ENCODE results near the gene UTS2. TPM values are rescaled to one million over a fixed set of nuclear protein-coding genes. Genes with fewer than 3 reads are reported as not detected.

The UTS2 gene
- total and polyA plus RNA-seq, 2 of the 4 experiments (the other 2 are of a cell fraction), result not detected

DNA sequence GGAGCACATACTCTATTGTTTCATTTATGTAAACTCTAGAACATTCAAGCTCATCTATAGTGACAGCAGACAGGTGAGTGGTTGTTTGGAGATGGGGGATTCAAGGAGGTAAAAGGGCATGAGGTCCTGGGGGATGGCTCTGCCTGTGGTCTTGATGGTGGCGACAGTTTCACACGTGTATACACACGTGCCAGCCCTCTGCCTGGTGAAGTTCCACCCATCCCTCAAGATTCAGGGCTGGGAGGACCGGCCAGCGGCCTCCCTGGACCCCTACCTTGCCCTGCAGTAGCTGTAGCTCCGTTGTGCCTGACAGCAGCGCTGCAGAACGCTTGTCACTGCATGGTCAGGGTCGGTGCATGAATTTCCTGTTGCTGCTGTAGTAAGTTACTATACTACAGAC is 38.9 kb upstream of the UTS2 start:
- H2BK15ac ChIP-seq (ENCODE audit: low read depth, low read length), result no peak overlapping the region
- peaks cover 2% of the 10 kb centered on the region for H3K4me1 ChIP-seq (ENCODE audit: control insufficient read depth, insufficient read depth, low read length)
- H2BK5ac ChIP-seq (ENCODE audit: low read depth, low read length, poor library complexity, severe bottlenecking), result no peak overlapping the region
- no peak overlapping the region for H3K23ac ChIP-seq (ENCODE audit: low read depth, low read length)
- no peak overlapping the region for H2BK120ac ChIP-seq (ENCODE audit: low read depth, low read length)
- H4K5ac ChIP-seq (ENCODE audit: low read depth, low read length), result no peak overlapping the region
- H3K4me3 ChIP-seq (ENCODE audit: insufficient read depth, low read depth, low read length), result no peak overlapping the region
- POLR2A ChIA-PET (ENCODE audit: unreplicated experiment), result no interaction called here
- H3K27ac ChIP-seq (ENCODE audit: insufficient read depth, low read length), result no peak overlapping the region
- CTCF ChIA-PET, result no interaction called here
- no TSS peak for BruUV-seq (replicated peaks)
- H3K14ac ChIP-seq (replicated peaks; ENCODE audit: low read depth, low read length), result no peak overlapping the region
- no peak overlapping the region for H2AK9ac ChIP-seq (replicated peaks; ENCODE audit: low read depth, low read length, poor library complexity)
- ATAC-seq (ENCODE audit: low read depth) (no peak), DNase-seq (no peak)
- H3K9ac ChIP-seq (ENCODE audit: low read depth, low read length), result no peak overlapping the region
- dilution Hi-C loops (cut with HindIII; ENCODE audit: low sequenced_read_pairs, unreplicated experiment) (no loop called here), intact Hi-C loops (cut with micrococcal nuclease) (no loop called here), in situ Hi-C loops (cut with MboI; ENCODE audit: low sequenced_read_pairs) (no loop called here)
- no peaks in the 10 kb centered on the region for H4K20me1 ChIP-seq (ENCODE audit: insufficient read depth, low read length)
- peak overlapping the region; percentile 67 for H2AFZ ChIP-seq (replicated peaks; ENCODE audit: low read length, poor library complexity)
- WGBS, 2 experiments (ENCODE audit: extremely low coverage in 2 of 2, insufficient read length in 1 of 2), result 65% methylated on average over 8 of the region's 9 CpGs; no CpG with 5 or more reads in 1 of the 2 experiments
- no peak overlapping the region for H3K4ac ChIP-seq (ENCODE audit: low read depth, low read length)
- no peaks in the 10 kb centered on the region for H3K79me1 ChIP-seq (ENCODE audit: low read depth in 1 of 2, low read length in 2 of 2)
- no peaks in the 10 kb centered on the region; the same call in 1 of the 2 replicates for H3K9me1 ChIP-seq (ENCODE audit: insufficient read depth, low read length)
- no peaks in the 10 kb centered on the region for H3K36me3 ChIP-seq (ENCODE audit: control insufficient read depth, insufficient read depth, low read length)
- no peak overlapping the region for H2BK20ac ChIP-seq (ENCODE audit: low read depth, low read length)
- no peaks in the 10 kb centered on the region for H3K9me3 ChIP-seq (ENCODE audit: control insufficient read depth, insufficient read depth, low read length)
- no peak overlapping the region for H3K18ac ChIP-seq (ENCODE audit: low read depth, low read length)
- no peak for TF ChIP-seq RCOR1 (IDR thresholded peaks at IDR 0.05; ENCODE audit: insufficient replicate concordance, low read length)
- TF ChIP-seq, protein P1, sequence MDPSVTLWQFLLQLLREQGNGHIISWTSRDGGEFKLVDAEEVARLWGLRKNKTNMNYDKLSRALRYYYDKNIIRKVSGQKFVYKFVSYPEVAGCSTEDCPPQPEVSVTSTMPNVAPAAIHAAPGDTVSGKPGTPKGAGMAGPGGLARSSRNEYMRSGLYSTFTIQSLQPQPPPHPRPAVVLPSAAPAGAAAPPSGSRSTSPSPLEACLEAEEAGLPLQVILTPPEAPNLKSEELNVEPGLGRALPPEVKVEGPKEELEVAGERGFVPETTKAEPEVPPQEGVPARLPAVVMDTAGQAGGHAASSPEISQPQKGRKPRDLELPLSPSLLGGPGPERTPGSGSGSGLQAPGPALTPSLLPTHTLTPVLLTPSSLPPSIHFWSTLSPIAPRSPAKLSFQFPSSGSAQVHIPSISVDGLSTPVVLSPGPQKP (IDR thresholded peaks at IDR 0.05; ENCODE audit: borderline replicate concordance, low read depth, low read length), result no peak
- TF ChIP-seq, protein P2, sequence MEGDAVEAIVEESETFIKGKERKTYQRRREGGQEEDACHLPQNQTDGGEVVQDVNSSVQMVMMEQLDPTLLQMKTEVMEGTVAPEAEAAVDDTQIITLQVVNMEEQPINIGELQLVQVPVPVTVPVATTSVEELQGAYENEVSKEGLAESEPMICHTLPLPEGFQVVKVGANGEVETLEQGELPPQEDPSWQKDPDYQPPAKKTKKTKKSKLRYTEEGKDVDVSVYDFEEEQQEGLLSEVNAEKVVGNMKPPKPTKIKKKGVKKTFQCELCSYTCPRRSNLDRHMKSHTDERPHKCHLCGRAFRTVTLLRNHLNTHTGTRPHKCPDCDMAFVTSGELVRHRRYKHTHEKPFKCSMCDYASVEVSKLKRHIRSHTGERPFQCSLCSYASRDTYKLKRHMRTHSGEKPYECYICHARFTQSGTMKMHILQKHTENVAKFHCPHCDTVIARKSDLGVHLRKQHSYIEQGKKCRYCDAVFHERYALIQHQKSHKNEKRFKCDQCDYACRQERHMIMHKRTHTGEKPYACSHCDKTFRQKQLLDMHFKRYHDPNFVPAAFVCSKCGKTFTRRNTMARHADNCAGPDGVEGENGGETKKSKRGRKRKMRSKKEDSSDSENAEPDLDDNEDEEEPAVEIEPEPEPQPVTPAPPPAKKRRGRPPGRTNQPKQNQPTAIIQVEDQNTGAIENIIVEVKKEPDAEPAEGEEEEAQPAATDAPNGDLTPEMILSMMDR (conservative IDR thresholded peaks at IDR 0.05; ENCODE audit: low read depth, low read length), result no peak
- TF ChIP-seq CEBPB (IDR thresholded peaks at IDR 0.05; ENCODE audit: low read depth, low read length), result no peak
- TF ChIP-seq NFE2L2 (IDR thresholded peaks at IDR 0.05; ENCODE audit: low read depth, low read length), result no peak
- TF ChIP-seq BHLHE40 (IDR thresholded peaks at IDR 0.05; ENCODE audit: low read depth, low read length), result no peak
- TF ChIP-seq RAD21 (IDR thresholded peaks at IDR 0.05; ENCODE audit: low read length), result no peak
- no peak for TF ChIP-seq FOS (IDR thresholded peaks at IDR 0.05; ENCODE audit: low read depth, low read length)
- no peak for TF ChIP-seq MXI1 (IDR thresholded peaks at IDR 0.05; ENCODE audit: borderline replicate concordance, low read depth, low read length)
- TF ChIP-seq MAZ (IDR thresholded peaks at IDR 0.05; ENCODE audit: borderline replicate concordance, low read depth, low read length), result no peak
- TF ChIP-seq POLR2A (IDR thresholded peaks at IDR 0.05; ENCODE audit: low read depth, low read length), result no peak
- TF ChIP-seq RFX5 (IDR thresholded peaks at IDR 0.05; ENCODE audit: low read depth, low read length), result no peak
- no peak for TF ChIP-seq CHD1 (IDR thresholded peaks at IDR 0.05; ENCODE audit: low read depth, low read length)
- TF ChIP-seq SMC3 (IDR thresholded peaks at IDR 0.05; ENCODE audit: low read depth, low read length), result no peak
- no peak for TF ChIP-seq MAFK (IDR thresholded peaks at IDR 0.05; ENCODE audit: low read depth, low read length)
- TF ChIP-seq, protein P3, sequence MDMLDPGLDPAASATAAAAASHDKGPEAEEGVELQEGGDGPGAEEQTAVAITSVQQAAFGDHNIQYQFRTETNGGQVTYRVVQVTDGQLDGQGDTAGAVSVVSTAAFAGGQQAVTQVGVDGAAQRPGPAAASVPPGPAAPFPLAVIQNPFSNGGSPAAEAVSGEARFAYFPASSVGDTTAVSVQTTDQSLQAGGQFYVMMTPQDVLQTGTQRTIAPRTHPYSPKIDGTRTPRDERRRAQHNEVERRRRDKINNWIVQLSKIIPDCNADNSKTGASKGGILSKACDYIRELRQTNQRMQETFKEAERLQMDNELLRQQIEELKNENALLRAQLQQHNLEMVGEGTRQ (IDR thresholded peaks at IDR 0.05; ENCODE audit: low read depth, low read length), result no peak
- no peak overlapping the region for H4K8ac ChIP-seq (ENCODE audit: low read depth in 2 of 2, low read length in 2 of 2)
- no peak overlapping the region for H4K91ac ChIP-seq (ENCODE audit: insufficient read depth, low read depth, low read length)
- H3K4me2 ChIP-seq (ENCODE audit: low read depth, low read length), result no peak overlapping the region
- H2AK5ac ChIP-seq (ENCODE audit: low read depth, low read length), result no peak overlapping the region
- H3K56ac ChIP-seq (ENCODE audit: extremely low read depth, insufficient read depth, low read length), result no peak overlapping the region
- H3K27me3 ChIP-seq (ENCODE audit: control insufficient read depth, insufficient read depth, low read length), result peaks cover 6% of the 10 kb centered on the region; the same call in 1 of the 2 replicates
